HepG2 (cell line): ENCODE measurements around the gene LTK. TPM values are rescaled to one million over a fixed set of nuclear protein-coding genes. Genes with fewer than 3 reads are reported as not detected.

Experiments used
- AGO2 ChIP-seq: fragments of 200-400 bp; formaldehyde crosslinking; optimal IDR thresholded peaks from 2 replicates; pipeline ENCODE3; 2017; ENCODE audit warnings: mild to moderate bottlenecking, low read depth, low read length, moderate library complexity
- BHLHE40 ChIP-seq: IDR thresholded peaks from 2 replicates; pipeline ENCODE4 v1.6.1; 2011; ENCODE audit warnings: low read length, improper control_type of control experiment
- BORCS8-MEF2B ChIP-seq: sonication (generic); formaldehyde crosslinking; IDR thresholded peaks from 2 replicates; pipeline ENCODE4 v1.8.0; 2022; ENCODE audit warnings: mild to moderate bottlenecking, missing genetic modification reagents
- DNMT3B ChIP-seq: conservative IDR thresholded peaks from 2 replicates; pipeline ENCODE4 v1.6.1; 2016; ENCODE audit warnings: missing biosample characterization, control low read depth
- GATAD2A ChIP-seq: IDR thresholded peaks from 2 replicates; pipeline ENCODE4 v1.6.1; 2016
- HNF1A ChIP-seq, 2 experiments: sonication (generic) in 1 of 2; formaldehyde crosslinking in 1 of 2; IDR thresholded peaks; 2 replicates each; pipeline versions ENCODE4 v1.4.0 to v1.6.1; 2016 to 2020; ENCODE audit warnings: borderline replicate concordance in 1 of 2, low read depth in 1 of 2, mild to moderate bottlenecking in 1 of 2, missing genetic modification reagents in 1 of 2
- HOXD1 ChIP-seq: sonication (generic); formaldehyde crosslinking; IDR thresholded peaks from 2 replicates; pipeline ENCODE4 v1.5.0; 2020; ENCODE audit warnings: missing genetic modification reagents
- JARID2 ChIP-seq: sonication (generic); formaldehyde crosslinking; IDR thresholded peaks from 2 replicates; pipeline ENCODE4 v1.8.1; 2023; ENCODE audit warnings: missing genetic modification reagents, inconsistent platforms; ENCODE audit not compliant: insufficient replicate concordance
- MTA1 ChIP-seq: sonication (generic); formaldehyde crosslinking; IDR thresholded peaks from 2 replicates; pipeline ENCODE4 v1.4.0; 2020; ENCODE audit warnings: missing genetic modification reagents, mild to moderate bottlenecking, borderline replicate concordance
- ONECUT2 ChIP-seq: sonication (generic); formaldehyde crosslinking; IDR thresholded peaks from 2 replicates; pipeline ENCODE4 v1.4.0; 2020; ENCODE audit warnings: missing genetic modification reagents
- RFX5 ChIP-seq: IDR thresholded peaks from 2 replicates; pipeline ENCODE4 v1.6.1; 2011; ENCODE audit warnings: low read depth, low read length, improper control_type of control experiment
- SMAD1 ChIP-seq: sonication (generic); formaldehyde crosslinking; IDR thresholded peaks from 2 replicates; pipeline ENCODE4 v1.4.0; 2020; ENCODE audit warnings: missing genetic modification reagents, low read depth, mild to moderate bottlenecking, borderline replicate concordance
- SNRNP70 ChIP-seq: fragments of 200-400 bp; formaldehyde crosslinking; IDR thresholded peaks from 2 replicates; pipeline ENCODE4 v1.6.1; 2017; ENCODE audit warnings: mild to moderate bottlenecking, low read depth, low read length, moderate library complexity
- SP4 ChIP-seq: sonication (generic); formaldehyde crosslinking; IDR thresholded peaks from 2 replicates; pipeline ENCODE4 v1.8.1; 2023; ENCODE audit warnings: mild to moderate bottlenecking, missing genetic modification reagents
- TBX2 ChIP-seq: sonication (generic); formaldehyde crosslinking; IDR thresholded peaks from 2 replicates; pipeline ENCODE4 v1.5.0; 2020; ENCODE audit warnings: missing genetic modification reagents, mild to moderate bottlenecking, borderline replicate concordance
- TEAD2 ChIP-seq: sonication (generic); formaldehyde crosslinking; IDR thresholded peaks from 2 replicates; pipeline ENCODE4 v1.9.0; 2021; ENCODE audit warnings: missing genetic modification reagents
- ZNF230 ChIP-seq: sonication (generic); formaldehyde crosslinking; IDR thresholded peaks from 2 replicates; pipeline ENCODE4 v1.4.0; 2020; ENCODE audit warnings: mild to moderate bottlenecking, missing genetic modification reagents
- ZNF235 ChIP-seq: sonication (generic); formaldehyde crosslinking; IDR thresholded peaks from 2 replicates; pipeline ENCODE4 v1.8.1; 2023; ENCODE audit warnings: mild to moderate bottlenecking, missing genetic modification reagents, borderline replicate concordance
- ZNF292 ChIP-seq: sonication (generic); formaldehyde crosslinking; IDR thresholded peaks from 2 replicates; pipeline ENCODE4 v1.8.1; 2022; ENCODE audit warnings: mild to moderate bottlenecking, low read depth, missing genetic modification reagents, borderline replicate concordance
- ZNF333 ChIP-seq: sonication (generic); formaldehyde crosslinking; IDR thresholded peaks from 2 replicates; pipeline ENCODE4 v1.4.0; 2020; ENCODE audit warnings: mild to moderate bottlenecking, missing genetic modification reagents, borderline replicate concordance
- ZNF510 ChIP-seq: sonication (generic); formaldehyde crosslinking; IDR thresholded peaks from 2 replicates; pipeline ENCODE4 v1.4.0; 2020; ENCODE audit warnings: low read depth, mild to moderate bottlenecking, missing genetic modification reagents
- ZNF776 ChIP-seq: sonication (generic); formaldehyde crosslinking; IDR thresholded peaks from 2 replicates; pipeline ENCODE4 v1.4.0; 2020; ENCODE audit warnings: mild to moderate bottlenecking, missing genetic modification reagents
- polyA plus RNA-seq, 8 experiments: library from polyadenylated mRNA; depleted of rRNA in 3 of 8; stranded (reverse) in 7 of 8; unstranded in 1 of 8; fragments of >200 nt; fragmentation: Illumina TruSeq in 4 of 8; extraction: Trizol in 4 of 8; gene quantifications; 2 replicates each; pipeline versions ENCODE4 v1.2.1 to v1.2.3, GENCODE V29; 2011 to 2016; ENCODE audit warnings: low read depth in 4 of 8, missing spikeins in 1 of 8, mixed read lengths in 1 of 8; ENCODE audit not compliant: insufficient read depth in 1 of 8
- total RNA-seq, 5 experiments: library from RNA; depleted of rRNA; stranded (reverse); fragments of >200 nt; fragmentation: Illumina TruSeq; extraction: Trizol; gene quantifications; 2 replicates each; pipeline ENCODE4 v1.2.3, GENCODE V29; 2016; ENCODE audit warnings: low read depth in 1 of 5
- TF ChIP-seq, protein P1 (sequence below), 2 experiments: sonication (generic) in 1 of 2; formaldehyde crosslinking in 1 of 2; IDR thresholded peaks; 2 replicates each; pipeline versions ENCODE4 v1.5.1 to v1.6.1; 2011 to 2020; ENCODE audit warnings: borderline replicate concordance in 1 of 2, low read depth in 1 of 2, low read length in 1 of 2, mild to moderate bottlenecking in 1 of 2, missing genetic modification reagents in 1 of 2, moderate library complexity in 1 of 2

Gene LTK
- total and polyA plus RNA-seq, 2 of the 13 experiments (the other 11 are each of a cell fraction or from before 2014, with no cell fraction given), result 0.01 TPM; not detected in 1

DNA sequence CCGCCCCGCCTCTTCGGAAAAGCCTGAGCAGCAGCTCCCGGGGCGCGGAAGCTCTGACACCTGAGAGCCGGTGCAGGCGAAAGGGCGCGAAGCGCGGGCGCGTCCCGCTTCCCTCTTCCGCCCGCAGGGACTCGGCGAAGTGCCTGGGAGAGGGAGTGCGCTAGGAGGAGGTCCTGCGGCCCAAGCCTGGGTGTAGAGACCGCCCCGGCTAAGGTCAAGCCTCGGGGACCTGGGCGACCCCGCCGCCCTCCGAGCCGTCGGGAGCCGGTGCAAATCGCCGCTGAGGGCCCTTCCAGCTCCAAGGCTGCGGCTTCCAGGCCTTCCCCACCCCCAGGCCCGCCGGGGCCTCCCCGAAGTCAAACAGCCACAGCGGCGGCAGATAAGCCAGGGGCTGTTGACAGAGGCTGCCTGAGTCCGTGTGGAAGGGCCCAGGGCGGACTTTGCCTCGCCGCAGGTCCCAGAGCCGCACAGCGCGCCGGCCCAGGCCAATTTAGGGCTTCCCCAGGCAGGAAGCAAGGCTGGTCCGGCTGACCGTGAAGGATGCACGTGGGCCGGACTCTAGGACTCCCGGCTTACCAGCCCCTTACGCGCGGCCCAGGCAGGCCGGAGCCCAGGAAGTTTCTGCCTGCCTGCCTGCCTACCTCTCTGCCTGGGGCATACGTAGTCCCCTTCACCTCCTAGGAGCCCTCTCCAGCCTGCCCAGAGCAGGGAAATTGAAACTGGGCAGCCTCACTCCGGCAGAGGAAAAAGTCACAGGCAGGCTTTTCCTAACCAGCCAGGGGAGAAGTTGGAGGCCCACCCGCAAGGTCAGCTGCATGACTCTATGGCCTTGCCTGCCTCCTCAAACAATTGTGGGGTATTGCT, 17.7 kb downstream of the LTK start (continued):
- TF ChIP-seq JARID2 (CRISPR knock-in tag), result no peak
- no peak for TF ChIP-seq SMAD1 (CRISPR knock-in tag)
- no peak for TF ChIP-seq HNF1A (IDR thresholded peaks at IDR 0.05; ENCODE audit: low read depth)
- TF ChIP-seq HNF1A (CRISPR knock-in tag; IDR thresholded peaks at IDR 0.05; ENCODE audit: borderline replicate concordance), result peak; percentile 77; the same call in 1 of the 2 replicates
- TF ChIP-seq HOXD1 (CRISPR knock-in tag), result peak; percentile 77; the same call in 1 of the 2 replicates
- no peak for TF ChIP-seq TEAD2
- TF ChIP-seq, protein P1, sequence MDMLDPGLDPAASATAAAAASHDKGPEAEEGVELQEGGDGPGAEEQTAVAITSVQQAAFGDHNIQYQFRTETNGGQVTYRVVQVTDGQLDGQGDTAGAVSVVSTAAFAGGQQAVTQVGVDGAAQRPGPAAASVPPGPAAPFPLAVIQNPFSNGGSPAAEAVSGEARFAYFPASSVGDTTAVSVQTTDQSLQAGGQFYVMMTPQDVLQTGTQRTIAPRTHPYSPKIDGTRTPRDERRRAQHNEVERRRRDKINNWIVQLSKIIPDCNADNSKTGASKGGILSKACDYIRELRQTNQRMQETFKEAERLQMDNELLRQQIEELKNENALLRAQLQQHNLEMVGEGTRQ (IDR thresholded peaks at IDR 0.05; ENCODE audit: low read depth, low read length), result no peak
- TF ChIP-seq, protein P1 (CRISPR knock-in tag; IDR thresholded peaks at IDR 0.05; ENCODE audit: borderline replicate concordance), result peak; percentile 55; the same call in 1 of the 2 replicates
- TF ChIP-seq ZNF292 (CRISPR knock-in tag), result peak; percentile 84
- peak; percentile 58 for TF ChIP-seq ZNF235 (CRISPR knock-in tag)
- peak; percentile 79 for TF ChIP-seq BORCS8-MEF2B (CRISPR knock-in tag)
- TF ChIP-seq SNRNP70, result no peak
- TF ChIP-seq SP4, result peak; percentile 77
- peak; percentile 61; the same call in 1 of the 2 replicates for TF ChIP-seq DNMT3B (CRISPR knock-in tag)
- peak; percentile 72; the same call in 1 of the 2 replicates for TF ChIP-seq MTA1
- peak; percentile 80 for TF ChIP-seq ZNF230 (CRISPR knock-in tag)
- TF ChIP-seq TBX2 (CRISPR knock-in tag), result peak; percentile 78
- peak; percentile 78; the same call in 1 of the 2 replicates for TF ChIP-seq ZNF776 (CRISPR knock-in tag)
- TF ChIP-seq ONECUT2 (CRISPR knock-in tag), result no peak
- peak; percentile 79 for TF ChIP-seq AGO2
- TF ChIP-seq RFX5, result no peak
- peak; percentile 79 for TF ChIP-seq GATAD2A (CRISPR knock-in tag)
- TF ChIP-seq BHLHE40, result no peak
- no peak for TF ChIP-seq ZNF510 (CRISPR knock-in tag)
- TF ChIP-seq ZNF333 (CRISPR knock-in tag), result peak; percentile 31; the same call in 1 of the 2 replicates
